GM19452 (cell line): ENCODE results near the gene FBXL12.
"Not testable (repeated sequence)": the region's sequence is repeated elsewhere in the genome, so short reads cannot be mapped to it uniquely, and the experiment has no call there.

Experiments
- ATAC-seq: cut with Tn5 transposase; IDR thresholded peaks from one replicate; pipeline ENCODE4 v1.9.1; 2021; ENCODE audit not compliant: unreplicated experiment

Gene FBXL12, protein sequence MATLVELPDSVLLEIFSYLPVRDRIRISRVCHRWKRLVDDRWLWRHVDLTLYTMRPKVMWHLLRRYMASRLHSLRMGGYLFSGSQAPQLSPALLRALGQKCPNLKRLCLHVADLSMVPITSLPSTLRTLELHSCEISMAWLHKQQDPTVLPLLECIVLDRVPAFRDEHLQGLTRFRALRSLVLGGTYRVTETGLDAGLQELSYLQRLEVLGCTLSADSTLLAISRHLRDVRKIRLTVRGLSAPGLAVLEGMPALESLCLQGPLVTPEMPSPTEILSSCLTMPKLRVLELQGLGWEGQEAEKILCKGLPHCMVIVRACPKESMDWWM

DNA sequence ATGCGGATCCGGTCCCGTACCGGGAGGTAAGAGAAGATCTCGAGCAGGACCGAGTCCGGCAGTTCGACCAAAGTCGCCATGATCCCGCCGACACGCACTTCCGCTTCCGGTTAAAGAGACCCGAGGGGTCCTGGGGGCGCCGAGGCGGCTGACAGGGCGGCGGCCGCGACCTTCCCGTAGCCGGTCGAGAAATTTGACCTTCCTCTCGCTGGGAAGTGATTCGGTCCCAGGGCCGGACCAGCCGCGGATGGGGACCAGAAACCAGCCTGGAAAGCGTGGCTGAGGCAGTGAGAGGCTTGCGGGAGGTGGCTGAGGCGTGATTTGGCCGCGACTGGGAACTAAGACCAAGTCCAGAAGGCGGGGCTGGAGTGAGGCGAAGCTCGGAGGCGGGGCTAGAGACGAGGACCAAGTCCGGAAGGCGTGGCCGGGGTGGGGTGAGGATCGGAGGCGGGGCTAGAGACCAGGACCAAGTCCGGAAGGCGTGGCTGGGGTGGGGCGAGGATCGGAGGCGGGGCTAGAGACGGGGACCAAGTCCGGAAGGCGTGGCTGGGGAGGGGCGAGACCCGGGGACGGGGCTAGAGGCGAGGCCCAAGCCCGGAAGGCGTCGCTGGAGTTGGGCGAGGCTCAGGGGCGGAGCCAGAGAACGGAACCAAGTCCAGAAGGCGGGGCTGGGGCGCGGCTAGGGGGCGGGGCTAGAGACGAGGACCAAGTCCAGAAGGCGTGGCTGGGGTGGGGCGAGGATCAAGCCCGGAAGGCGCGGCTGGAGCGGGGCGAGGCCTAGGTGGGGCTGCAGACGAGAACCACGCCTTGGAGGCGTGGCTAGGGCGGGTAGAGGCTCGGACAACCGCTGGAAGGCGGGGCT lies at the start of gene FBXL12:
FBXL12 (minus strand) TSS at position 346 of the 862 bp plus-strand sequence; CDS start at position 80, 266 bp downstream.
- ATAC-seq: peak; percentile 78

DNA sequence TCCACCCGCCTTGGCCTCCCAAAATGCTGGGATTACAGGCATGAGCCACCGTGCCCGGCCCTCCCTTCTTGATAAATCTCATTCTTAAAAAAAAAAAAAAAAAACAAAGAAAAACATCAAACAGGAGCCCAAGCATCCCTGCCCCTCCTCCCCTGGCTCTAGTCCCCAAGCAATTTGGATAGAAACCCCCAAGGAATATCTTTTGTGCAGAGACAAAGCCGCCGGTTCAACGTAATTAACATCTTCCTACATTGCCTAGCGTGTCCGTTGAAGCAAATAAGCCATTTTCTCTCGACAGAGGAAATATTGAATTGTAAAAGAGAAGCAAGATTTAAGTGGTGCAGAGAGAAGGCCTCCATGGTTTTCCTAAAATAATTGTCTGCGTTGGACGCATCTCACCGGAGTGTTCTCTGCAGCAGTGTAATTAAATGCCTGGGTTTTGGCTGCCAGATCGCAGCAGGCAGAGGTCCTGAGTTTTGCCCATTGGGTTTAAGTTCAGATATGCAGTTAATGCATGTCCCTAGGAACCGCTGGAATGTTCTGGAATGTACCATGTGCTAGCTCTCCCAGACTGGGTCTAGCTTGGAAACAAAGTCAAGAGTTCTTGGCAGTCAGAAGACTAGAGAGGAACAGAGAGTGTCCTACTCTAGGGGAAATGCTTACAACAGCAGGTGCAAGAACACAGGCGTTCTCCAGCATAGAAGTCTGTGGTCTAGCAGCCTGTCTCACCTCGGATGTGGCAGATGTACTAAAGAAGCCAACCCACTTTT lies 47.0 kb upstream of the FBXL12 start:
- ATAC-seq: no peak

DNA sequence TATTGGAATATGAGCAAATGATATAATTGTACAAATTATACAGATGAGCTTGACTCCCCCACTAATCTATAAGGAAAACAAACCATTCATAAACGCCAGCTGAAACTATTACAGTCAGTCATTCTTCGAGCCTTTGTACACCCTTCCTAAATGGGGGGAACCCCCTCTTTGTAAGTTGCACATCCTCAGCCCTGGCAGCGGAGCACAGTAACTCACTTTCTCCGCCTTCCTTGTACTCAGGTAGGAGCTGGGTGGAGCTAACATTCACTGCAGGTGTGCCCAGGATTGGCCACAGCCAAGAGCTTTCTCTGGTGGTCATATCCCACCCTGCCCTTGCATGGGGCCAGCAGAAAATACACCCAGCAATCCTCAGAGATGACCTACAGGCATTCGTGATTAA lies 44.9 kb upstream of the FBXL12 start:
- ATAC-seq: no peak

DNA sequence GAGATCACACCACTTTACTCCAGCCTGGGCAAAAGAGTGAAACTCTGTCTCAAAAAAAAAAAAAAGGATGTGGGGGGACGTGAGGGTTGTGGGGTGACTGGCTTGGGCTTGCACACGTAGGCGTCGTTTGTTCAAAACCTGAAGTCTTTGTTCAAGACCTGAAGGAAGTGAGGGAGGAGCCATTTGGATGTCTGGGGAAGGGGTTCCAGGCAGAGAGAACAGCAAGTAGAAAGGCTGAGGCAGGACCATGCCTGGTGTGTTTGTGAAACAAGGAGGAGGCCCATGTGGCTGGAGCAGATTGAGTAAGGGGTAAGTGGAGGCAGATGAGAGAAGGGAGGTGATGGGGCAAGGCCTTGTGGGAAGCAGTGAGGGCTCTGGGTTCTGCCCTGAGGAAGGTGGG lies 44.1 kb upstream of the FBXL12 start:
- no peak for ATAC-seq

DNA sequence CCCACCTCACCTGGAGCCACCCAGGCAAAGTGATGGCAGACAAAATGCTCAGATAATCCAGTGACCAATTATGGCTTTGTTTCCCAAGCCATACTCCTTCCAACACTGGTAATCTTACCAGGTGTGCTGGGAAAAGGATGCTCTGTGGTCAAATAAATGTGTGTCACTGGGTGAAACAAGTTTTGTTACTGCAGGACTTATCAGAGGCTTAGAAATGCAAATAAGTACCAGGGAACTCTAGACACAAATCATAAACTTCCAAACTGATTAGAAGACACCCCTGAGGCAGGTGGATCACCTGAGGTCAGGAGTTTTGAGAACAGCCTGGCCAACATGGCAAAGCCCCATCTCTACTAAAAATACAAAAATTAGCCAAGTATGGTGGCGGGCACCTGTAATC lies 42.6 kb upstream of the FBXL12 start:
- no peak for ATAC-seq

DNA sequence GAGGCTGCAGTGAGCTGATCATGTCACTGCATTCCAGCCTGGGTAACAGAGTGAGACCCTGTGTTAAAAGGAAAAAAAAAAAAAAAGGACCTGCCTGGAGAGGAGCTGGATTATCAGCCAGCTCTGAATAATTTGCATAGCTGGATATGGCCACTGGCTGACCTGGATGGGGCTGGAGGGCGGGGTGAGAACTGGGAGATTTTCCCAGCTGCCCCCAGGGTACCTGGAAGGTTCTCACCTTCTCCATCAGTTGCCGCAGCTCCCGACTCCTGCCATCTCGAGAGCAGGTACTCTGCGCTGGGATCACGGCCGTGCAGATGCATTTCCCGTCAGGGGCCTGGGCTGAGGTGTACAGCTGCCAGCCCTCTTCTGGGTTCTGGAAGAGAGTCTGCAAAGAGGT lies 41.5 kb upstream of the FBXL12 start:
- no peak for ATAC-seq

DNA sequence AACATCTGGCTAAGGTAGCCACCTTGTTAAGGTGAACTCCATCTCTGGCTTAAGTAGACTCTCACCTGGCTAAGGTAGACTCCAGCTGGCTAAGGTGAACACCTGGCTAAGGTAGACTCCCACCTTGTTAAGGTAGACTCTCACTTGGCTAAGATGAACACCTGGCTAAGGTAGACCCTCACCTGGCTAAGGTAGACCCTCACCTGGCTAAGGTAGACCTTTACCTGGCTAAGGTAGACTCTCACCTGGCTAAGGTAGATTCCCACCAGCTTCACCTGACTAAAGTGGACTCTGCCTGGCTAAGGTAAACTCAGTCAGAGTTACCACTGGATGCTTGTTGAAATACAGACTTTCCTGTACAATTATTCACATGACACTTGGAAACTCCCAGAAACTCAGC lies 39.9 kb upstream of the FBXL12 start:
- no peak for ATAC-seq

DNA sequence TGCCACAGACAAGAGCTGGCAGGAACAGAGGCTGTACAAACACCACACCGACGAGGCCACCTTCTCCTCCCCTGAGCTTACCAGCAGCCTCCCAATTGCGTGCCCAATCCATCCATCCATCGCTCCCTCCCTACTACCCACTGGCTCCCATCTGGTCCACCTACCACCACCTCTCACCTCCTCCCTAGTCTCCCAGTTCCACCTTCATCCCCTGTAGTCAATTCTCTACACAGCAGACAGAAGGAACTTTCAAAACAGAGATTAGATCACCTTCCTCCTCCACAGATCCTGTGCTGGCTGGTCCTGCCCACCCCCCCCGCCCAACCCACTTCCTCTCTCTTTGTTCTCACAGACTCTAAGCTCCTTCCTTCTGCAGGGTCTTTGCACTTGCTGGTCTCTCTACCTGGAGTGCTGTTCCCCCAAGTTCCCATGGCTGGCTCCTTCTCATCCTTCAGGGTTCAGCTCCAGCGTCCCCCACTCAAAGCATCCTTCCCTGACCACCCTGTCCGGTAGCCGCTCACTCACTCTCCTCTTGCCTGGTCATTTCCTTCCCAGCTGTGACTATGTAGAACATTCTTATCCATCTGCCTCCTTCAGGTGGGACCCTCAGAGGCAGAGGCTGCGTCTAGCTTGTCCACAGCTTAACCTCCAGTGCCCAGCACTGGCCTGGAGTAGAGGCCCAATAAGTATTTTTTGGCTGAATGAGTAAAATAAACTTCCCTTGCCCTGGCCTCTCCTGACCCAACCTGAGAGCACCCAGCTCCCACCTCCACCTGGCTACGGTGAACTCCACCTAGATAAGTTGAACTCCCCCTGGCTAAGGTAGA lies 39.3 kb upstream of the FBXL12 start:
- no peak for ATAC-seq

DNA sequence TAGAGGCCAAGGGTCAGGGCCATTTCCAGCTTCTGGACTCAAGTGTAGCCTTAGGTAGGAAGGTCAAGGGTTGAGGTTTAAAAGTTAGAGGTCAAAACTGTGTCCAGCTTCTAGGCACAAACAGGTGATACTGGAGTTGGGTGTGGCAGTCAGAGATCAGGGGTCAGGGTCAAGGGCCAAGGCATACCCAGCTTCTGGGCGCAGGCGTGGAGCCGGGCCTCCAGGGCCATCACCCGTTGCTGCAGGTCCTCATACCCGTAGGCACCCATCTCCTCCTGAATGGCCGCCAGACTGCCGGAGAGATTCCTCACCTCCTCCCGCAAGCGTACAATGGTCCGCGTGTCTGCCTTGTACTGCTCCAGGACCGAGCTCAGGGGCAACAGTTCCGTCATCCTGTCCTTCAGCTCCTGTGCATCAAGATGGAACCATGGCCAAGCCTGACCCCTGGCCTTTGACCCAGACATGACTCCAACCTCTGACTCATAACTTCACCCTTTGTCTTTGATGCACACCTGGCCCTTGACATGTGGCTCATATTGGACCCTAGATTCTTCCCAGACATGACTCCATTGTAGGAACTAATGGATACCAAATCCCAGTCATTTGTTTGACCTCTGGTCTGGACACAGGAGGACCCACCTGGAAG lies 38.3 kb upstream of the FBXL12 start:
- ATAC-seq: no peak

DNA sequence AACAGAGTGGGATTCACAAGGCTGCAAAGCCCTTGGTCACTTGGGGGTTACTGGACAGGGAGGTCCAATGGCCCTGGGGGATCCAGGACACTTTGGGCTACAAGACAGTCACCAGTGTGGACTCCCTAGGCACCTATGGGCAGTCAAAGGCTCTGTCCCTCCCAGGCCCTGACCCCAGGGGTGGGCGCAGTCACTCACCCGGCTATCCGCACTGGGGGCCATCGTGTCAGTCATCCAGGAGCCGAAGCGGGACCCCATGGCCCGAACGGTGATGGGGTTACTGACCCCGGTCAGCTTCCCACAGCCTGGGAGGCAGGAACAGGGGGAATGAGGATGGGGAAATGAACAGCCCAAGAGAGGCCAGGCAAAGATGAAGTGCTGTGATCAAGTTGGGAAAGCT lies 37.7 kb upstream of the FBXL12 start:
- ATAC-seq: no peak

DNA sequence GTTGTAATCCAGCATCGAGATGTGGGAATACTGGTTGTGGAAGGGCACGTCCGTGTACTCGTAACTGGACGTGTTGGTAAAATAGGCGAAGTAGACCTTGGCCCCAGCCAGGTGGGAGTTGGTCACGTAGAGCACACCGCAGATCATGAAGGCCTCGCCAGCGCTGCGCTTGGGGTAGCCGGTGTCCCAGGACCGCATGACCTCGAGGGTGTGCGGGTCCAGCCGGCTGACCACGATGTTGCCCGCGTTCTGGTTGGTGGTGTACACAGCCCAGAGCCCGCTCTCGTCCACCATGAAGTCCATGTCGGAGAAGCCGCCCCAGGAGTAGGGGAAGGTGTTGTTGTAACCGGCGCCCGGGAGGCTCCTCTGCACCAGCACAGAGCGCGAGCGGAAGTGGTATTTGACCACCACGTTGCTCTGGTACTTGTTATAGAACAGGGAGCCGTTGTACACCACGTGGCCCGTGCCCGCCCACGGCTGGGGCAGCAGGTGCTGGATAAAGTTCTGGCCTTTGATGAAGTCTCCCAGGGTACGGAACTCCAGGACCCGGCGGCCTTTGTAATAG lies 35.5 kb upstream of the FBXL12 start:
- ATAC-seq: no peak

DNA sequence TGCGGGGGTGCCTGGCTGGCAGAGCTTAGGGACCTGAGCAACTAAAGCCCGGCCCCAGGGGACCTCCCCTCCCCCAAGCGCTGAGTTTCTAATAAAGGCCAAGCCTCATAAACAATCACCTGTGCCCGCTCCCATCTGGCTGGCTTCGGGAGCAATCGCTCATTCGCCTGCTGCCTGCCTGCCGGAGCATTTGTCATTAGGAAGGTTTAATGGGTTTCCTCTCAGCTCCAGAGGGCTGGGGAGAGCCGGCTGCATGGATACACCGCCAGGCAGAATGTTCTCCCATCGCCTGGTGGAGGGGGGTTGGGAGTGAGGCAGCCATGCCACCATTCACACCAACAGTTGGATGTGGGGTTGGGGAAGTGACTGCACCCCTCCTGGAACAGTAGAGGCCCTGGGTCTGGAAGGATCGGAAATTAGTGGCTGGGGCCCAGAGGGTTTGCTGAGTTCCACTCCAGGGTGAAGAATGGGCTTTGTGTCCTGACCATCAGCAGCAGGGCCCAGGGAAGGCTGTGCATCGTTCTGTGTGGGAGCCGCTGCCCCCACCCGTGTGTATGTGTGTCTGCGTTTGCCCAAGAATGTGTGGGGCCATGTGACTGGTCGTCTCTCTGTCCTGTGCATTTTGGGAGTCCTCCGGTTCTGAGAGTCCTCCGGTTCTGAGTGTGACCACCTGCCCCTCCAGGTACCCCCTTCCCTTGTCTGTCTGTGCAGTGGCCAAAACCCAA lies 31.5 kb upstream of the FBXL12 start:
- no peak for ATAC-seq

DNA sequence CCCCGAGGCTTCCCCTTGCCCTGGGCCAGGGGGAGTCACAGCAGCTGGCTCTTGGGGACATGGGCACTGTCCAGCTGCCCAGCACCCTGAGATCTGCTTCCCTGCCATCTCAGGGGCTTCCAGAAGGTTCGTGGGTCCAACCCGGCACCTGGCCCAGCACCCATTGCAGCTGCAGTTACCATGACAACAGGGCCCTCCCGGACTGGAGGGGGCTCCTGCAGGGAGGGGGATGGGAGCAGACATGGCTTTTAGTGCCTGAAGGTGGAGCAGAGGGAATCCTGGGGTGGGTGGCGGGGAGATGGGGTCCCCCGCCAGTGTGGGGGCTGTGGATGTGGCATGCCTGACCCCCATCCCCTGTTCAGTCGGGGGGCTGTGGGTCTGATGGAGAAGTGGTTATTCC lies 30.9 kb upstream of the FBXL12 start:
- no peak for ATAC-seq

DNA sequence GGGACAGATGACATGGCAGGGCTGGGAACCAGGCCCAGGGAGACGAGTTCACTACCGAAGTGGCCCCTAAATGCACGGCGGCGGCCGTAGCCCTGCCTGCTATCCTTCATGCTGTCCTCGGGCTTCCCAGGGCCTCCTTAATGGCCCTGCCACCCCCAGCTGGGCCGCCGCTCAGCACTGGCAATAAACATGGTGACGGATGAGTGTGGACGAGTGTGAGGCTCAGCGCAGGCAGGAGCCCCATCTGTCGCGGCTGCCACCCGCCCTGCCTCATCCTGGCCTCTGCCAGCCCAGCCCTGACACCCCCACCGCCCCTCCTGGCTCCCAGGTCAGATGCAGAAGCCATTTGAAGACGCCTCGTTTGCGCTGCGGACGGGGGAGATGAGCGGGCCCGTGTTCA lies 29.9 kb upstream of the FBXL12 start:
- ATAC-seq: no peak

DNA sequence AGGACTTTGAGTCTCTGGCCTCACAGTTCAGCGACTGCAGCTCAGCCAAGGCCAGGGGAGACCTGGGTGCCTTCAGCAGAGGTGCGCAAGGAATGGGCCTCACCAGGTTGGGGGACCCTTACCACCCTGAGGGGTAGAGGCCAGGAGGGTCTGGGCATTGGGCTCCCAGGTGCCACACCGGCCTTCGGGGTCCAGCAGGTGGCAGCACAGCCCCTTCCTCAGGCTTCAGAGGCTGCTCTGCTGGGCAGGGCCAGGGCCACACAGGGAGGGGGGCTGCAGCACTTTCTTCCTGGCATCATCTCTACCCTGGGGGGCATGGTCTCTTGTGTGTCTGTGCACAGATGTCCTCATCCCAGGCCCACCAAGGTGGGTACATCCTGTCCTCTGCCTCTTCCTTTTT lies 29.2 kb upstream of the FBXL12 start:
- no peak for ATAC-seq

DNA sequence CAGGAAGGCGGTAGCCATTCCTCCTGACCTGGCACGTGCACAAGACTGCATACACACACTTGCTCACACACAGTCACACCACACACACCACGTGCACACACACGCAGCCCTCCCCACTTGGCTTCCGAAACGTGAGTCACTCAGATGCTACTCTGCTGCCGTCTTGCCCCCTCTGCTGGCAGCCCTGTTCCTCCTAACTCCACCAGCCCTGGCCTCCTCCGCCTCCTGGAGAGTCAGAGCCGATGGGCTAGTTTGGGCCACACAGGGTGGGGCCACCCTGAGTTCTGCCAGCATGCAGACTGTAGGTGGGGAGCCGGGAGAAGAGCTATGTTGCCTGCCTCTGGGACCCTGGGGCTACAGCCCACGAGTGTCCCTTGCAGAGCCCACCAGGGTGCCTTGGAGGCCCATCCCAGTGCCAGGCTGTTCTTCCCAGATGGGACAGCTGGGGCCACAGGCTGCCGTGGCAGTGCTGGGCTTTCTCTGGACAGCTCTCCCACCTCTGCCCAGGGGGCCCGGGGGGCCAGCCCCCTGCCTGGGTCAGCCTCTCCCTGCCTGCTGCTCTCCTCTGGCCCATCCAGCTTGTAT lies 28.3 kb upstream of the FBXL12 start:
- no peak for ATAC-seq

DNA sequence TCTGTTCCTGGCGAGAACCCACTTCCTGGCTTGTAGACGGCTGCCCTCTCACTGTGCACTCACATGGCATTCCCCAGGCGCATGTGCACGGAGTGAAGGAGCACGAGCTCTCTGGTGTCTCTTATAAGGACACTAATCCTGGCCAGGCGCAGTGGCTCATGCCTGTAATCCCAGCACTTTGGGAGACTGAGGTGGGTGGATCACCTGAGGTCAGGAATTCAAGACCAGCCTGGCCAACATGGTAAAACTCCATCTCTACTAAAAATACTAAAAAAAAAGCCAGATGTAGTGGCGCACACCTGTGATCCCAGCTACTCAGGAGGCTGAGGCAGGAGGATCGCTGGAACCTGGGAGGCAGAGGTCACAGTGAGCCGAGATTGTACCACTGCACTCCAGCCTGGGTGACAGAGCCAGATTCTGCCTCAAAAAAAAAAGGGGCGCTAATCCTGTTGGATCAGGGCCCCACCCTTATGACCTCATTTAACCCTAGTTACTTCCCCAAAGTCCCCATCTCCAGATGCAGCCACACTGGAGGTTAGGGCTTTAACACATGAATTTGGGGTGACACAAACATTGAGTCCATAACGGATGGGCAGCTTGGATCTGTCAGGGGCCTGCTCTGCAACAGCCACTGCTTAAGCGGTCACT lies 24.9 kb upstream of the FBXL12 start:
- ATAC-seq: not testable (repeated sequence)

DNA sequence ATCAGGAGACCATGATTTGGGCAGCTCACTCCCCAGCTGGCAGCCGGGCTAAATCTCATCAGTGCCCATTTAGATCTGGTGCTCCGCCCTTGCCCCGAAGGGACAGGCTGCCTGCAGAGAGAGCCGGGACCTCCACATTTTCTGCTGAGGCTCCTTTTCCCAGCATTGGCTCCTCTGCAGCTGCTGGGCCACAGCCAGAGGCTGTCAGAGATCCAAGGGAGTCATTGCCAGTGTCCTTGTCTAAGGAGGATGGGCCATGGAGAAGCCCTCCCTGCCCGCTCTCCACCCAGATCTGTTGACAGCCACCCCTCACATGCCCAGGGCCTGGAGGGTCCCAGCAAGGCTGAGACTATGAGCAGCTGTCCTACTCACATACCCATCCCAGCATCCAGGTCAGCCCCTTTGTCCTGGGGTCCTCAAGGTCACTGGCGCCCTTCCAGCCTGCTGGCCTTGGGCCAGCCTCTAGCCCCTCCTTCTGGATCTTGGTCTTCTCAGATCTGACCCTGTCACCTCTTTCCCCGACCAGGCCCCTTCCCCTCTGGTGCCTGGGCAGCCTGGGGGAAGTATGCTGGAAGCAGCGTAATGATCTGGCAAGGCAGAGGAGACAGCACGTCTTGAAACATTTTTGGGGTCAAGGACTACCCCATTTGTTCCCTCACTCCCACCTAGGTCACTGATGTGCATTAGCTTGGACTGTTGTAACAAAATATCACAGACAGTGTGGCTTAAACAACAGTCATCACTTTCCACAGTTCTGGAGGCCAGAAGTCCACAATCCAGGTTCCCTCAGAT lies 24.2 kb upstream of the FBXL12 start:
- no peak for ATAC-seq
